Progenitor cell of endocrine pancreas (in vitro differentiated cells): ENCODE results near the gene ANXA8. TPM values are rescaled to one million over a fixed set of nuclear protein-coding genes. Genes with fewer than 3 reads are reported as not detected.
"Not testable (repeated sequence)": the region's sequence is repeated elsewhere in the genome, so short reads cannot be mapped to it uniquely, and the experiment has no call there.

ENCODE experiments used
- DNase-seq: peaks from one replicate; pipeline ENCODE4 v3.0.0; 2021; ENCODE audit warnings: low spot score; ENCODE audit not compliant: unreplicated experiment
- H3K27ac Mint-ChIP-seq: 2 replicates; pipeline ENCODE4 v1.8.0; 2021; ENCODE audit warnings: mild to moderate bottlenecking, moderate library complexity, mixed read lengths
- H3K27me3 Mint-ChIP-seq: 2 replicates; pipeline ENCODE4 v1.8.0; 2021; ENCODE audit warnings: mixed read lengths
- H3K36me3 Mint-ChIP-seq: 2 replicates; pipeline ENCODE4 v1.8.0; 2022; ENCODE audit warnings: mixed read lengths; ENCODE audit not compliant: insufficient read depth
- H3K4me1 Mint-ChIP-seq: 2 replicates; pipeline ENCODE4 v1.8.0; 2021; ENCODE audit warnings: low read depth, mixed read lengths
- H3K4me3 Mint-ChIP-seq: 2 replicates; pipeline ENCODE4 v1.8.0; 2021; ENCODE audit warnings: low read depth, mild to moderate bottlenecking, moderate library complexity, mixed read lengths
- H3K9me3 Mint-ChIP-seq: 2 replicates; pipeline ENCODE4 v1.8.0; 2021; ENCODE audit warnings: low read depth, mixed read lengths
- total RNA-seq: library from RNA; stranded (reverse); gene quantifications from 2 replicates; pipeline ENCODE4 v1.2.1, GENCODE V29; 2021

ANXA8 gene
- total RNA-seq, 1 donor from 2014 or later = not detected

- not testable (repeated sequence) for H3K36me3 Mint-ChIP-seq, H3K4me1 Mint-ChIP-seq, H3K9me3 Mint-ChIP-seq, H3K27me3 Mint-ChIP-seq, H3K4me3 Mint-ChIP-seq, H3K27ac Mint-ChIP-seq, DNase-seq
These were observed 6.8 kb downstream of the ANXA8 start for GRCh38 chr10:47477078-47477477.

- not testable (repeated sequence) for H3K27ac Mint-ChIP-seq, DNase-seq, H3K9me3 Mint-ChIP-seq, H3K27me3 Mint-ChIP-seq, H3K4me3 Mint-ChIP-seq, H3K4me1 Mint-ChIP-seq, H3K36me3 Mint-ChIP-seq
These were observed 8.8 kb downstream of the ANXA8 start for GRCh38 chr10:47475101-47475500.

DNA sequence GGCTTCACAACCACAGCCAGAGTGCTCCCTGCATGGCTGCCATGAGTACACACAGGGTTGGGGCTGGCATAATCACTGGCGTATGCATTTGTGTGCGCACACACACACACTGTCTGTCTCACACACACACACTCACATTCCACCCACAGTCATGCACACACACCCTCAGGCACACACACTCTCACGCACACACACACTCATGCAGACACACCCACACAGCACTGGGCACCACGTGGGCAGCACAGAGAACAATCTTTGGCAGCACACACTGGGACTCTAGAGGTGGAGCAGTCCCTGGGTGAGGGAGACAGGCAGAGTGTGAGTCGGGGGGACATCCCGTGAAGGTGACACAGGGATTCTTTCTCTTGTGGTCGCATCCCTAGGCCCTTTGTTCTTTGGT lies 10.4 kb downstream of the ANXA8 start:
- H3K9me3 Mint-ChIP-seq, H3K4me3 Mint-ChIP-seq, H3K27ac Mint-ChIP-seq, H3K27me3 Mint-ChIP-seq, H3K4me1 Mint-ChIP-seq, DNase-seq, H3K36me3 Mint-ChIP-seq: not testable (repeated sequence)

DNA sequence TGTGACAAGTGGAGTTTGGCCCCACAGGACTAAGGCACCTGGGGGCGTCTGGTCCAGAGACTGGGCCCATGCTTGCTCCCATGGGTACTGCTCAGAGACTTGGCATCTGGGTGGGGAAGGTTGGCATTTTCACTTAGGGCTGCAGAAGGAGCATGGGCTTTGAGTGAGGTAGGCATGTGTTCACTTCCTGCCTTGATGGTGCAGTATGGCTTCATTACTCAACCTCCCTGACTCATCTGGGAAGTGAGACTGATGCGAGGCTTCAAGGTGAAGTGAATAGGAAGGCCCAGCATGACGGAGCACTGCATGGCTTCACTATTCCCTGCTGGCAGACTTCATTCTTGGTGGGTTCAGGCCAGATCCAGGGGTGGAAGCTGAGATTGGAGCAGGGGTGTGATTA lies 11.3 kb downstream of the ANXA8 start:
- DNase-seq, H3K9me3 Mint-ChIP-seq, H3K27me3 Mint-ChIP-seq, H3K4me3 Mint-ChIP-seq, H3K27ac Mint-ChIP-seq, H3K4me1 Mint-ChIP-seq, H3K36me3 Mint-ChIP-seq: not testable (repeated sequence)

DNA sequence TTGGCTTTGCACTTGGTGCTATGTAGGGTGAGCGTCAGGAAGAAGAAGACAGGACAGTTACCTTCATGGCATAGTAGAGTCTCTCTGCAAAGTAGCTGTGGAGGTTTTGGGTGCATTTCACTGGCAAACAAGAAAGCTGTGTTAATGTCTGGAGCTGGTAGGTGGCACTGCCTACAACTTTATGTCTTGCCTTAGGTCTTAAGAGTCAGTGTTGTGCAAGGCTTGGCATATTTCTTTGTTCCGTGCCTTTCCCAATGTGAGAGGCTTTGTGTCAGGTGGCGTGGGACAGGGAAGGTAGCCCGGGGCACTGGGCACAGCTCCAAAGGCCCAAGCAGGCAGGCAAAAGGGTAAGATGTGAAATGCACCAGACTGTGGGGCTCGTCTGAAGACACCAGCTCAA lies 11.8 kb downstream of the ANXA8 start:
- H3K27me3 Mint-ChIP-seq, H3K36me3 Mint-ChIP-seq, H3K4me3 Mint-ChIP-seq, DNase-seq, H3K27ac Mint-ChIP-seq, H3K9me3 Mint-ChIP-seq, H3K4me1 Mint-ChIP-seq: not testable (repeated sequence)

DNA sequence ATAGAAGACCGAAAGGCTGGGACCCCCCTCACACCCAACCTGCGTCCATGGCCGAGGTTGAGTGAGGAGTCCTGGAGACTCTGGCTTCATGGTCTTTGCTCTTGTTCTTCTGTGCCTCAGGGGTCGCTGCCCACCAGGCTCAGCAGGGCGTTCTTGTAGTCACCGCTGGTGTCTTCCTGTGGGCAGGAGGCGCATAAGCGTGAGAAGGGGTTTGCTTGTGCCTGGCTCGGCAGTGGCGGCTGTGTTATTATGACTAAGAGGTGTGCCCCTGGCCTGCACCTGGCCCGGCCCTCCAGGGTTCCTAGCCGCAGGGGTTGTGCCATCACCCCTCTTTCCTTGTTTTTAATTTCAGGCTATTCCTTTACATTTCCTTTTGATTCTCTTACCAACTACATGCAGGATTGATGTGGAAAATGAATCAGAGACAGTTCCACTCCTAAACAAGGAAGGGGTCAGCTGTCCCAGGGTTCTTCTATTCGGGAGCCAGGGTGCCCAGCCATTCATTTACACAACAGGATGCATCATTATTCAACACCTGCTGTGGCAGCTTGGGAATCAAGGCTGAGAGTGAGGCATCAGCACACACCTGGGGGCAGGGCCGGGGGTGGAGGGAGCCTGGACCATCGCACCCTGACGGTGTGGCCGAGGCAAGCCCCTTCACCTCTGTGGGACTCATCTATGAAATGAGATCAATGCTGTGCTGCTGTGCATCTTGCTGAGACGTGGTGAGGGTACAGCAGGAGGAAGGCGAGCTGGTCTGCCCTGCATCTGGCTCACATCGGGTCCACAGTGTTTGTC lies 15.0 kb downstream of the ANXA8 start:
- not testable (repeated sequence) for H3K4me1 Mint-ChIP-seq, H3K36me3 Mint-ChIP-seq, H3K9me3 Mint-ChIP-seq, H3K27ac Mint-ChIP-seq, DNase-seq, H3K4me3 Mint-ChIP-seq, H3K27me3 Mint-ChIP-seq

GRCh38 chr10:47467957-47468356 lies 16.0 kb downstream of the ANXA8 start:
- DNase-seq, H3K4me1 Mint-ChIP-seq, H3K4me3 Mint-ChIP-seq, H3K27me3 Mint-ChIP-seq, H3K27ac Mint-ChIP-seq, H3K9me3 Mint-ChIP-seq, H3K36me3 Mint-ChIP-seq: not testable (repeated sequence)

DNA sequence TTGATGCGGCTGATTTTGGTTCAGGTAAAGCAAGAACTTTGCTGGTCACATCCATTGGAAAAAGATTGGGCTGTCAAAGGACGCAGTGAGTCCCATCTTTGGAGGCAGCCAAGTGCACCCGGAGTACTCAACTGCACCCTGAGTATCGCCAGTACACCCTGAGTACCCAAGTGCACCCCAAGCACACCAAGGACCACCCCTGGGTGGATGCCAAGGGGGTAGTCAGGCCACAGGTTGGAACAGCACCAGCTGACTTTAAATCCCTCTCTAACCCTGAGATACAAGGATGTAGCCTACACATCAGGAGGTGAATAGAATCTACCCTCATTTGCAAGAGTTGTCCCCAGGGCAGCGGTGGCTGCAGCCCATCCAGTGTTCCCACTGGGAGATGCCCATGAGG lies 16.5 kb downstream of the ANXA8 start:
- H3K27ac Mint-ChIP-seq, DNase-seq, H3K9me3 Mint-ChIP-seq, H3K36me3 Mint-ChIP-seq, H3K4me3 Mint-ChIP-seq, H3K4me1 Mint-ChIP-seq, H3K27me3 Mint-ChIP-seq: not testable (repeated sequence)

GRCh38 chr10:47465216-47465917 lies 18.5 kb downstream of the ANXA8 start:
- H3K9me3 Mint-ChIP-seq, H3K27ac Mint-ChIP-seq, H3K27me3 Mint-ChIP-seq, H3K4me3 Mint-ChIP-seq, H3K36me3 Mint-ChIP-seq, DNase-seq, H3K4me1 Mint-ChIP-seq: not testable (repeated sequence)

DNA sequence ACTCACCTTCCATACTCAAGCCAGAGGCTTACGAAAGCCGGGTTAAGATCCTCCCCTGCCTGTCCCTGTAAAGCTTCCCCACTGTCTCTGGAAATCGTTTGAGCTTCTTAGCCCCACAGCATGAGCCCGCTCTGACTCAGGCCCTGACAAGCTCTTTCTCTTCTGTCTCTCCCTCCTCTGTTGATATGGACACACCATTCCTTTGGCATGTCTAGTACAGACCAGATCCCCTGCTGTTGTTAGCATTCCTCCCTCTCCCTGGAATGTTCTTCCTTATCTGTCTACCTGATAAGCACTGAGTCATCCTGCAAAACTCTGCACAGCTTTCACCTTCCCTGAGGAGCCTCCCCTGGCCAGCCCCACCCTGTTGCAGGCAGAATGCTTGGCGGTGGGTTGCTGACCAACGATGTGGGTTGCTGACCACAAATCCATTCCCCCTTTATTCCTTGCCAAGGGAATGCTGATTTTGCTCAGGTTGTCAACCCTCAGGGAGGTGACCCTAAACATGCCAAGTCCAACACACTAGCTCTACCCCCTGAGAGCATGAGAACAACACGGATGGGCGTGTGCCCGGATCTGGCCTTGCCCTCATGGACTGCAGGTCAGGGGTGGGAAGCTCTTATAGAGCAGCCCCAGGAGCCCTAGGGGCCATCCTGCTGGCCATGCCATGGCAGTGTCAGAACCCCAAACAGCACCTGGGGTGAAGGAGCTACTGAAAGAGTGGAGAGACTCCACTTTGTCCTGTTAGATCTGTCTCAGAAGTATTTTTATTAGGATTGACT lies 21.1 kb downstream of the ANXA8 start:
- not testable (repeated sequence) for DNase-seq, H3K4me3 Mint-ChIP-seq, H3K27ac Mint-ChIP-seq, H3K27me3 Mint-ChIP-seq, H3K36me3 Mint-ChIP-seq, H3K4me1 Mint-ChIP-seq, H3K9me3 Mint-ChIP-seq
